Measurements from ENCODE around the gene RCN2. TPM values are rescaled to one million over a fixed set of nuclear protein-coding genes. Genes with fewer than 3 reads are reported as not detected.

RCN2 gene
- total and polyA plus RNA-seq, 2 donors (not counting 3 experiments of a cell fraction or from before 2014, with no cell fraction given): 45.2 to 71.9 TPM

DNA sequence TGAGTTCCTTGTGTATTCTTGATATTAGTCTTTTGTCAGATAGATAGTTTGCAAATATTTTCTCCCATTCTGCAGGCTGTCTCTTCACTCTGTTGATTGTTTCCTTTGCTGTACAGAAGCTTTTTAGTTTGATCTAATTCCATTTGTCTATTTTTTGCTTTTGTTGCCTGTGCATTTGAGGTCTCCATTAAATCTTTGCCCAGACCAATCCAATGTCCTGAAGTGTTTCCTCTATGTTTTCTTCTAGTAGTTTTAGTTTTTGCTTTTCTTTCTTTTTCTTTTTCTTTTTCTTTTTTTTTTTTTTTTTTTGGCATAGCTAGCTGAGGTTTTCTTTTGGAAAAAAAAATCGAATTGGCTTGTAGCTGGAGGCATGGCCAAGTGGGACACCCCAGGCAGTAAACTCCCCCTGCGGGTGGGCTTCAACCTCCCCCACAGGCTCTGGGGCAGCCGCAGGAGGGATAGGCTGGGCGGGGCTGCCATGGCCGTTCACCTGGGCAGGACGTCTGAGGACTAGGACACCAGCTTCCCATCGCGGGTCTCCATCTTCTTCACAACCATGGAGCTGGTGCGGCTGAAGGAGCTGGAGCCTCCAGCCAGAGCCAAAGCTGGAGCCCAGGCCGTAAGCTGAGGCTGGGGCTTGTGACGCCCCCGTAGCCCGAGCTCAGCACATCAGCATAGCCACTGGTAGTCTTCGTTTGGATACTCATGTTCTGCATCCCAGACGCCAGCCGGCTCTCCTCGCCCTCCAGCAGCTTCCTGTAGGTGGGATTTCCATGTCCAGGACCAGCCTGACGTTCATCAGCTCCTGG lies 47.2 kb downstream of the RCN2 start:
- Histone ChIP-seq H3K4me1 (ENCODE audit: control insufficient read depth, extremely low read depth, insufficient read depth, low read length) (no peaks in the 10 kb centered on the region), H3K9me1 (replicated peaks; ENCODE audit: control insufficient read depth, extremely low read depth, insufficient read depth, low read length) (no peaks in the 10 kb centered on the region), H3K27ac (ENCODE audit: insufficient read depth, low read depth, low read length) (no peak overlapping the region), H3K9ac (replicated peaks; ENCODE audit: extremely low read depth, insufficient read depth, low read length) (no peak overlapping the region), H4K20me1 (replicated peaks; ENCODE audit: control insufficient read depth, extremely low read depth, insufficient read depth, low read length) (no peaks in the 10 kb centered on the region), H3K36me3 (ENCODE audit: control insufficient read depth in 2 of 2, extremely low read depth in 1 of 2, insufficient read depth in 2 of 2, low read length in 2 of 2) (no peaks in the 10 kb centered on the region), H3K9me3 (replicated peaks; ENCODE audit: control insufficient read depth, insufficient read depth, low read length) (no peaks in the 10 kb centered on the region), H3K27me3 (ENCODE audit: control insufficient read depth in 2 of 2, insufficient read depth in 2 of 2, low read length in 2 of 2) (peaks cover 0 to 2% of the 10 kb centered on the region in 2 experiments), H2AFZ (ENCODE audit: low read depth, low read length) (no peak overlapping the region), H3K4me3 (replicated peaks in 1 of 3; ENCODE audit: insufficient read depth in 1 of 3, low read depth in 1 of 3, low read length in 3 of 3) (no peak overlapping the region), H3K79me2 (ENCODE audit: control insufficient read depth, insufficient read depth, low read length) (no peaks in the 10 kb centered on the region), H3K4me2 (ENCODE audit: insufficient read depth, low read length) (no peak overlapping the region)
- POLR2A ChIA-PET: no interaction called here
- CTCF ChIA-PET: interaction anchor here (1.2 to 1.5 kb wide), 2 partner anchors 10 to 19 kb away, joined by 3 to 5 read pairs; no protein-coding TSS in a partner anchor
- dilution Hi-C loops (cut with MboI; ENCODE audit: extremely low pct_ligation_motif_present, low sequenced_read_pairs): no loop called here
- TF ChIP-seq, protein P1, sequence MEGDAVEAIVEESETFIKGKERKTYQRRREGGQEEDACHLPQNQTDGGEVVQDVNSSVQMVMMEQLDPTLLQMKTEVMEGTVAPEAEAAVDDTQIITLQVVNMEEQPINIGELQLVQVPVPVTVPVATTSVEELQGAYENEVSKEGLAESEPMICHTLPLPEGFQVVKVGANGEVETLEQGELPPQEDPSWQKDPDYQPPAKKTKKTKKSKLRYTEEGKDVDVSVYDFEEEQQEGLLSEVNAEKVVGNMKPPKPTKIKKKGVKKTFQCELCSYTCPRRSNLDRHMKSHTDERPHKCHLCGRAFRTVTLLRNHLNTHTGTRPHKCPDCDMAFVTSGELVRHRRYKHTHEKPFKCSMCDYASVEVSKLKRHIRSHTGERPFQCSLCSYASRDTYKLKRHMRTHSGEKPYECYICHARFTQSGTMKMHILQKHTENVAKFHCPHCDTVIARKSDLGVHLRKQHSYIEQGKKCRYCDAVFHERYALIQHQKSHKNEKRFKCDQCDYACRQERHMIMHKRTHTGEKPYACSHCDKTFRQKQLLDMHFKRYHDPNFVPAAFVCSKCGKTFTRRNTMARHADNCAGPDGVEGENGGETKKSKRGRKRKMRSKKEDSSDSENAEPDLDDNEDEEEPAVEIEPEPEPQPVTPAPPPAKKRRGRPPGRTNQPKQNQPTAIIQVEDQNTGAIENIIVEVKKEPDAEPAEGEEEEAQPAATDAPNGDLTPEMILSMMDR (IDR thresholded peaks at IDR 0.05; ENCODE audit: extremely low read depth in 1 of 2, insufficient read depth in 1 of 2, low read depth in 1 of 2, low read length in 2 of 2): no peak
- TF ChIP-seq GATA2 (IDR thresholded peaks at IDR 0.05; ENCODE audit: insufficient read depth, insufficient read length, low read depth, low read length): no peak
- no peak for TF ChIP-seq EZH2 (IDR thresholded peaks at IDR 0.05; ENCODE audit: borderline replicate concordance, low read depth, low read length, severe bottlenecking)
- no peak for TF ChIP-seq POLR2AphosphoS5 (IDR thresholded peaks at IDR 0.05; ENCODE audit: insufficient read depth, low read depth, low read length)
- no peak for TF ChIP-seq MYC (IDR thresholded peaks at IDR 0.05; ENCODE audit: low read depth, low read length)
- no peak for TF ChIP-seq JUN (IDR thresholded peaks at IDR 0.05; ENCODE audit: borderline replicate concordance, insufficient read depth, insufficient read length, low read depth)
- no peak for TF ChIP-seq FOS (IDR thresholded peaks at IDR 0.05; ENCODE audit: borderline replicate concordance, insufficient read depth, low read length)
- TF ChIP-seq, protein P2, sequence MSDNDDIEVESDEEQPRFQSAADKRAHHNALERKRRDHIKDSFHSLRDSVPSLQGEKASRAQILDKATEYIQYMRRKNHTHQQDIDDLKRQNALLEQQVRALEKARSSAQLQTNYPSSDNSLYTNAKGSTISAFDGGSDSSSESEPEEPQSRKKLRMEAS (IDR thresholded peaks at IDR 0.05; ENCODE audit: insufficient read depth, insufficient read length): no peak
- no peak for TF ChIP-seq POLR2A (IDR thresholded peaks at IDR 0.05; ENCODE audit: low read depth, low read length)
- DNase-seq (ENCODE audit: low read depth, low spot score) (no peak), FAIRE-seq (no peak)
- BruUV-seq (replicated peaks): no TSS peak
- intact Hi-C loops (cut with micrococcal nuclease): loop anchor here (10.0 kb wide), 1 partner anchor 126 kb away; no protein-coding TSS in a partner anchor
